K562 (cell line): ENCODE measurements around the gene NUP210. TPM values are rescaled to one million over a fixed set of nuclear protein-coding genes. Genes with fewer than 3 reads are reported as not detected.
A peak's percentile ranks its signal among the peaks of the same experiment; 100 is the strongest.

Source experiments
- BDP1 ChIP-seq: IDR thresholded peaks from 3 replicates; pipeline ENCODE4 v1.6.1; 2011; ENCODE audit not compliant: insufficient read length, insufficient read depth
- ESRRB ChIP-seq: fragments of 250-450 bp; sonication (Bioruptor Pico); IDR thresholded peaks from 2 replicates; pipeline ENCODE4 v1.5.0; 2020; ENCODE audit warnings: mild to moderate bottlenecking, moderate library complexity, borderline replicate concordance
- NCOR1 ChIP-seq: fragments of 450-650 bp; IDR thresholded peaks from 2 replicates; pipeline ENCODE4 v1.6.1; 2016; ENCODE audit warnings: mild to moderate bottlenecking, moderate library complexity
- PHF8 ChIP-seq: fragments of 200-600 bp; sonication (generic); IDR thresholded peaks from 2 replicates; pipeline ENCODE4 v1.6.1; 2012; ENCODE audit warnings: mixed run types, mild to moderate bottlenecking, inconsistent platforms, low read length, moderate library complexity, borderline replicate concordance
- POLR2A ChIP-seq: fragments of 450-650 bp; conservative IDR thresholded peaks from 2 replicates; pipeline ENCODE4 v1.6.1; 2016
- SAFB2 ChIP-seq: fragments of 200-400 bp; formaldehyde crosslinking; IDR thresholded peaks from 2 replicates; pipeline ENCODE4 v1.6.1; 2018; ENCODE audit warnings: borderline replicate concordance, low read length, low read depth, moderate library complexity; ENCODE audit not compliant: severe bottlenecking
- TFAM ChIP-seq: fragments of 250-450 bp; sonication (Bioruptor Pico); conservative IDR thresholded peaks from 2 replicates; pipeline ENCODE4 v1.5.0; 2021; ENCODE audit warnings: mild to moderate bottlenecking, moderate library complexity
- ZNF75A ChIP-seq: fragments of 450-650 bp; formaldehyde crosslinking; IDR thresholded peaks from 2 replicates; pipeline ENCODE4 v1.4.0; 2020; ENCODE audit warnings: mild to moderate bottlenecking
- polyA plus RNA-seq, 8 experiments: library from polyadenylated mRNA; depleted of rRNA in 4 of 8; stranded (reverse) in 5 of 8; unstranded in 3 of 8; fragments of >200 nt; fragmentation: Nextera tagmentation in 2 of 8; fragmentation: Illumina TruSeq in 1 of 8; extraction: Ambion mirVana in 2 of 8; extraction: Trizol in 1 of 8; gene quantifications; 2 replicates each; pipeline versions ENCODE4 v1.2.1 to v1.2.3, GENCODE V29; 2011 to 2014; ENCODE audit warnings: inconsistent platforms in 1 of 8, missing spikeins in 1 of 8
- total RNA-seq, 7 experiments: library from RNA; depleted of rRNA in 6 of 7; stranded (reverse); fragments of >200 nt in 6 of 7; fragmentation: Illumina TruSeq in 2 of 7; extraction: Trizol in 2 of 7; gene quantifications; 2 replicates each; pipeline versions ENCODE4 v1.2.1 to v1.2.3, GENCODE V29; 2011 to 2021; ENCODE audit warnings: low replicate concordance in 1 of 7
- TF ChIP-seq, protein P1 (sequence below): sonication (generic); formaldehyde crosslinking; IDR thresholded peaks from 2 replicates; pipeline ENCODE4 v1.8.0; 2022; ENCODE audit warnings: mild to moderate bottlenecking, missing genetic modification reagents
- TF ChIP-seq, protein P2 (sequence below): sonication (generic); formaldehyde crosslinking; IDR thresholded peaks from 2 replicates; pipeline ENCODE4 v1.8.0; 2022; ENCODE audit warnings: mild to moderate bottlenecking, missing genetic modification reagents, borderline replicate concordance
- TF ChIP-seq, protein P3 (sequence below): fragments of 450-650 bp; IDR thresholded peaks from 2 replicates; pipeline ENCODE4 v1.6.1; 2016; ENCODE audit warnings: low read depth

Gene NUP210
- total and polyA plus RNA-seq, 9 of the 15 experiments (the other 6 are each of a cell fraction or from before 2014, with no cell fraction given) = 1.2 to 138 (median 44.0) TPM

DNA sequence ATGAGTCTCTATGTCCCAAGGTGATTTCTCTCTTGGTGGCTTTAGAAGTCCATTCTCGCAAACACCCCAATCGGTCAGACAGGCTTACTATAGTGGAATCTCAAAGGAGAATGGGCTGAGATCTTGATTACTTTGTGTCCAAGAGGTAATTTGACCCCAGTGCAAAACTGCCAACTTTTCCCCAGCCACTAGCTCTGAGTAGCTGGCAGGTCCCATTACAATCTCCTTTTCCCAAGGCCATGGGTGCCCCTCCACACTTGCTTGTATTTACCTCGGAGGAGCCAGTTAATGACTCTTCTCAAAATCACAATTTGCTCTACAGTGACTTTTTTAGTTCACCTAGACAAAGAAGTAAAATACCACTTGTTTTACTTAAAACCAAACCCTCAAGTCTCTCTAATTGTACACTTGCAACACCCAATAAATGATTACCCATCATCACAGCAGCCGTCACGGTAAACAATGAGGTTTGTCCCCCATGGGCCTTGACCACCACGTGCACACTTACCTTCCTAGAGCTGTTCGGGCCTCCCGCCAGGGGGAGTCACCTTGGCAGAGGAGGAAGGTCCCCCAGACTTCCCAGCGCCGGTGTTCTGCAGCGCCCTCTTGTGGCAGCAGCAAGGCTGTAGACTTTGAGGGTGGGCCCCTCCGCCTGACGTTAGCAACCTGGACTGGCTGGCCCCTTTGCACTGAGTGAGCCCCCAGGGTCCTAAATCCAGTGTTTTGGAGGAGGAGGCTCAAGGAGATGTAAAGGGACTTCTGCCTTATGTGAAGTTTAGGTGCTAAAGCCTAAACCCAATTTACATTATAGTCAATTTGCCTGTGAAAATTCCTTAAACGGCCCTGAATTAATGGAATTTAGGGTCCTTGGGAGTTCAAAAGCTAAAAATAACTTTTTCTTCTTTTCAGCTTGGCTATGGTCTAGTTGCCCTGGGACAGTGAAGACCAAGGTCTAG is 41.3 kb upstream of the NUP210 start (continued):
- TF ChIP-seq, protein P1, sequence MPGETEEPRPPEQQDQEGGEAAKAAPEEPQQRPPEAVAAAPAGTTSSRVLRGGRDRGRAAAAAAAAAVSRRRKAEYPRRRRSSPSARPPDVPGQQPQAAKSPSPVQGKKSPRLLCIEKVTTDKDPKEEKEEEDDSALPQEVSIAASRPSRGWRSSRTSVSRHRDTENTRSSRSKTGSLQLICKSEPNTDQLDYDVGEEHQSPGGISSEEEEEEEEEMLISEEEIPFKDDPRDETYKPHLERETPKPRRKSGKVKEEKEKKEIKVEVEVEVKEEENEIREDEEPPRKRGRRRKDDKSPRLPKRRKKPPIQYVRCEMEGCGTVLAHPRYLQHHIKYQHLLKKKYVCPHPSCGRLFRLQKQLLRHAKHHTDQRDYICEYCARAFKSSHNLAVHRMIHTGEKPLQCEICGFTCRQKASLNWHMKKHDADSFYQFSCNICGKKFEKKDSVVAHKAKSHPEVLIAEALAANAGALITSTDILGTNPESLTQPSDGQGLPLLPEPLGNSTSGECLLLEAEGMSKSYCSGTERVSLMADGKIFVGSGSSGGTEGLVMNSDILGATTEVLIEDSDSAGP (CRISPR knock-in tag) = 0 out of 2 replicates have a peak, but pooled peaks have one; percentile 25
- TF ChIP-seq NCOR1 (no peak; the same call in 1 of the 2 replicates), PHF8 (no peak), POLR2A (no peak), BDP1 (no peak), TFAM (CRISPR knock-in tag) (no peak), ZNF75A (no peak), SAFB2 (no peak), ESRRB (CRISPR knock-in tag) (no peak)
- TF ChIP-seq, protein P2, sequence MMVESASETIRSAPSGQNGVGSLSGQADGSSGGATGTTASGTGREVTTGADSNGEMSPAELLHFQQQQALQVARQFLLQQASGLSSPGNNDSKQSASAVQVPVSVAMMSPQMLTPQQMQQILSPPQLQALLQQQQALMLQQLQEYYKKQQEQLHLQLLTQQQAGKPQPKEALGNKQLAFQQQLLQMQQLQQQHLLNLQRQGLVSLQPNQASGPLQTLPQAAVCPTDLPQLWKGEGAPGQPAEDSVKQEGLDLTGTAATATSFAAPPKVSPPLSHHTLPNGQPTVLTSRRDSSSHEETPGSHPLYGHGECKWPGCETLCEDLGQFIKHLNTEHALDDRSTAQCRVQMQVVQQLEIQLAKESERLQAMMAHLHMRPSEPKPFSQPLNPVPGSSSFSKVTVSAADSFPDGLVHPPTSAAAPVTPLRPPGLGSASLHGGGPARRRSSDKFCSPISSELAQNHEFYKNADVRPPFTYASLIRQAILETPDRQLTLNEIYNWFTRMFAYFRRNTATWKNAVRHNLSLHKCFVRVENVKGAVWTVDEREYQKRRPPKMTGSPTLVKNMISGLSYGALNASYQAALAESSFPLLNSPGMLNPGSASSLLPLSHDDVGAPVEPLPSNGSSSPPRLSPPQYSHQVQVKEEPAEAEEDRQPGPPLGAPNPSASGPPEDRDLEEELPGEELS (CRISPR knock-in tag) = no peak
- TF ChIP-seq, protein P3, sequence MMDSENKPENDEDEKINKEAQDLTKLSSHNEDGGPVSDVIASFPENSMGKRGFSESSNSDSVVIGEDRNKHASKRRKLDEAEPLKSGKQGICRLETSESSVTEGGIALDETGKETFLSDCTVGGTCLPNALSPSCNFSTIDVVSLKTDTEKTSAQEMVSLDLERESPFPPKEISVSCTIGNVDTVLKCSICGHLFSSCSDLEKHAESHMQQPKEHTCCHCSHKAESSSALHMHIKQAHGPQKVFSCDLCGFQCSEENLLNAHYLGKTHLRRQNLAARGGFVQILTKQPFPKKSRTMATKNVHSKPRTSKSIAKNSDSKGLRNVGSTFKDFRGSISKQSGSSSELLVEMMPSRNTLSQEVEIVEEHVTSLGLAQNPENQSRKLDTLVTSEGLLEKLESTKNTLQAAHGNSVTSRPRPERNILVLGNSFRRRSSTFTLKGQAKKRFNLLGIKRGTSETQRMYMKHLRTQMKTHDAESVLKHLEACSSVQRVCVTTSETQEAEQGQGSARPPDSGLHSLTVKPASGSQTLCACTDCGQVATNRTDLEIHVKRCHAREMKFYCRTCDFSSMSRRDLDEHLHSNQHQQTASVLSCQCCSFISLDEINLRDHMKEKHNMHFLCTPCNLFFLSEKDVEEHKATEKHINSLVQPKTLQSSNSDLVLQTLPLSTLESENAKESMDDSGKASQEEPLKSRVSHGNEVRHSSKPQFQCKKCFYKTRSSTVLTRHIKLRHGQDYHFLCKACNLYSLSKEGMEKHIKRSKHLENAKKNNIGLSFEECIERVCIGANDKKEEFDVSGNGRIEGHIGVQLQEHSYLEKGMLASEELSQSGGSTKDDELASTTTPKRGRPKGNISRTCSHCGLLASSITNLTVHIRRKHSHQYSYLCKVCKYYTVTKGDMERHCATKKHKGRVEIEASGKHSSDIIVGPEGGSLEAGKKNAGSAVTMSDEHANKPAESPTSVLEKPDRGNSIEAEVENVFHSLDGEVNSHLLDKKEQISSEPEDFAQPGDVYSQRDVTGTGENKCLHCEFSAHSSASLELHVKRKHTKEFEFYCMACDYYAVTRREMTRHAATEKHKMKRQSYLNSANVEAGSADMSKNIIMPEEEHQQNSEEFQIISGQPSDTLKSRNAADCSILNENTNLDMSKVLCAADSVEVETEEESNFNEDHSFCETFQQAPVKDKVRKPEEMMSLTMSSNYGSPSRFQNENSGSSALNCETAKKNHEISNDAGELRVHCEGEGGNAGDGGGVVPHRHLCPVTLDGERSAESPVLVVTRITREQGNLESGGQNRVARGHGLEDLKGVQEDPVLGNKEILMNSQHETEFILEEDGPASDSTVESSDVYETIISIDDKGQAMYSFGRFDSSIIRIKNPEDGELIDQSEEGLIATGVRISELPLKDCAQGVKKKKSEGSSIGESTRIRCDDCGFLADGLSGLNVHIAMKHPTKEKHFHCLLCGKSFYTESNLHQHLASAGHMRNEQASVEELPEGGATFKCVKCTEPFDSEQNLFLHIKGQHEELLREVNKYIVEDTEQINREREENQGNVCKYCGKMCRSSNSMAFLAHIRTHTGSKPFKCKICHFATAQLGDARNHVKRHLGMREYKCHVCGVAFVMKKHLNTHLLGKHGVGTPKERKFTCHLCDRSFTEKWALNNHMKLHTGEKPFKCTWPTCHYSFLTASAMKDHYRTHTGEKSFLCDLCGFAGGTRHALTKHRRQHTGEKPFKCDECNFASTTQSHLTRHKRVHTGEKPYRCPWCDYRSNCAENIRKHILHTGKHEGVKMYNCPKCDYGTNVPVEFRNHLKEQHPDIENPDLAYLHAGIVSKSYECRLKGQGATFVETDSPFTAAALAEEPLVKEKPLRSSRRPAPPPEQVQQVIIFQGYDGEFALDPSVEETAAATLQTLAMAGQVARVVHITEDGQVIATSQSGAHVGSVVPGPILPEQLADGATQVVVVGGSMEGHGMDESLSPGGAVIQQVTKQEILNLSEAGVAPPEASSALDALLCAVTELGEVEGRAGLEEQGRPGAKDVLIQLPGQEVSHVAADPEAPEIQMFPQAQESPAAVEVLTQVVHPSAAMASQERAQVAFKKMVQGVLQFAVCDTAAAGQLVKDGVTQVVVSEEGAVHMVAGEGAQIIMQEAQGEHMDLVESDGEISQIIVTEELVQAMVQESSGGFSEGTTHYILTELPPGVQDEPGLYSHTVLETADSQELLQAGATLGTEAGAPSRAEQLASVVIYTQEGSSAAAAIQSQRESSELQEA = no peak
